Measurements from ENCODE around the gene OGFRL1.

Gene OGFRL1

GRCh38 chr6:71334768-71335167, 46.2 kb downstream of the OGFRL1 start:
- no peak for DNase-seq (ENCODE audit: low read depth)

- no peak for DNase-seq (ENCODE audit: low read depth)
Measured at GRCh38 chr6:71335544-71335943, 46.9 kb downstream of the OGFRL1 start.

- no peak for DNase-seq (ENCODE audit: low read depth)
Measured at GRCh38 chr6:71336901-71337300, 48.3 kb downstream of the OGFRL1 start.

- no peak for DNase-seq (ENCODE audit: low read depth)
Measured at GRCh38 chr6:71338540-71339316, 50.1 kb downstream of the OGFRL1 start.

DNA sequence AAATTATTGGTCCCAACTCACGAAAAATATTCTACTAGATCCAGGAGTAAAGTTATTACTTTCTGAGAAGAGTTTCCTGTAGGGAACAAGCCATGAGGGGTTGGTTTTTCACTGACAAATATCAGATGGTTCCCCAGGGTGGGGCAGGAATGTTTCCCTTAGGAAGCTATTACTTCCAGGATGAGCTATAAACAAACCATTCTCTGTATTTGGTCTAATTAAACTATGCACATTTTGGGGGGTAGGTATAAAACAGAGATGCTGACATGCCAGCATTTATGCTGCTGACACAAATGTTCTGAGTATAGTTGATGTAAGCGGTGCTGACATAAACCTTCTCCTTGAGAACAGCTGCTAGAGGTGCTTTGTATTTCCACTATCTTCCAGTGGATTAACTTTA, 54.2 kb downstream of the OGFRL1 start:
- no peak for DNase-seq (ENCODE audit: low read depth)

DNA sequence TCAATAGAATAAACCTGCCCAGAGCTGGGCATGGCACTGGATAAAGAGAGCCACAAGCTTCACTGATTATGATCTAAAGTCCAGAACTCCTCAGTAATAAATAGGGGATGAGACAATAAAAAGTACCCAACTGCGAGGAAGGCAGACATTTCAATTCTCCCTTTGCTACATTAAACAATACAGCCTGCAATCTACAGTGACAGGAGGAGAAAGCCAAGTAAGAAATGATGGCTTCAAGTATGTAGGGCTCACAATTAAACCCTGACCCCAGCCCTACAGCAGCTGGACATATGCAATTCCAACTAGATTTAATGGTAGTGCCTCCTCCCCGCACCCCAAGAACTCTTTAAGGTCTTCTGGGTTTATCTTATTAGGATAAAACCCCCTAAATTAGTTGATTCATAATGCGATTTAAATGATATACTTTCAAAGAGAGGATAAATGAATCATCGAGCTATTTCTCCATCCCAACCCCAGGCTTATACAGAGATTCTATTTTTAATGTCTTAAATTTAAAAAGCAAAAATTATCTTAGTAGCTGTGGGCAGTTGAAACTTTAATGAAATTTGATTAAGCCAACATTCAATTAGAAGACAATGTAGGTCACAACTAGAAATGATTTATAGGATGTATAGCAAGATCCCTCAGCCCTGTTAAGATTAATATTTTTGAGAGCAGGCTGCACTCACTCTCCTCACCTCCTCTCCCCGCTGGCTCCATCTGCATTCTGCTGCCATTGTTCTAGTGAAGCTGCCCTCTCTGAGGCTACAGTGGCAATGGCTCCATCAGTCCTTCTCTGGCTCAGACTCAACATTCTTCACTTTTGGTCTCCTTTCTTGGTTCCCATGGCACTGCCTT, 57.1 kb downstream of the OGFRL1 start:
- DNase-seq (ENCODE audit: low read depth) = no peak

DNA sequence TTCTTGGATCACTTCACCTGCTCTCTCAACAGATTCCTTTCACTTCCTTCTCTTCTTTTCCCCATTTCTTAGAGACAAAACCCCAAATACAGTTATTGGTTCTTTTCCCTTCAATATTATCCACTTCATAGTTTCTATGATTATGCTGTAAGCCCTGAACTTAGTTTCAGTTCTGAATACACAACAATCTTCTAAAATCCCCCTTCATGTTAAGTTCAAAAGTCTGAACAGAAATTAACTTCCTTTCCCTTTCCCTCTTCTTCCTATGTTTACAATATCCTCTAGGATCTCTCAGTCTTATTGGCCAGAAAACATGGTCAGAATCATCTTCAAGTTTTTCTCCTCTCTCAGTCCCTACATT, 57.7 kb downstream of the OGFRL1 start:
- no peak for DNase-seq (ENCODE audit: low read depth)

DNA sequence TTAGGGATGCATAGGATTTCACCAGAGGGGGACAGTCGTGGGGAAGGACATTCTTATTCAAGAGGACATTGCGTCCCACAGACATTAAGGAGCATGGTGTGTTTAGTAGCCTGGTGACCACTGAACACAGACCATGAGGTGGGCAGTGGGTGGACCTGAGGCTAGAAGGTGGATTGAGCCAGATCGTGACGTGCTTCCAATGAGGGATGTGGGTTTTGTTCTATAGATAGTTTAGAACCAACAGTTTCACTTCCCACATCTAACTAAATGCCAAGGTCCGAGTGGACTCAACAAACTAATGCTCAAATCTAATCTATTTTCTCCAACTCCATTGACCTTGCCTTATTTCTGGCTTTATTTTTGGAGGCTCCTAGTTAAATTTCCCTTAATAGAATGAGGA, 58.5 kb downstream of the OGFRL1 start:
- DNase-seq (ENCODE audit: low read depth) = no peak

DNA sequence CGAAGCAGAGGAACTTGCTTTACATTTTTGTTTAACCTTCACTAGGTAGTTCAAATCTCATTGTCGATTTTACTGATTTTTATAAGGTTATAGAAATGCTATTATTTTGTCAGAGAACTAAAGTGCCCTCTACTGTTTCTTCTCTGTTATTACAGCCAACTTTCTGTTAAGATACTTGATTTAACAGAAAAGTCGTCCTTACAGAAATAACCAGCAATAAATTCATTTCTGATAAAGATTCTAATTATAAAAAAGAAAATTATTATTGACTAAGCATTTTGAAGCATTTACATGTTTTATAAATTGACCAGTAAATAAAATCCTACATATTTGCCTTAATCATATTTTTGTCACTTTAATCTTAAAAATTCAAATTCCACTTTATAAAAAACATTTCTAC, 60.8 kb downstream of the OGFRL1 start:
- DNase-seq (ENCODE audit: low read depth) = no peak

- no peak for DNase-seq (ENCODE audit: low read depth)
Measured at GRCh38 chr6:71349976-71350615, 61.5 kb downstream of the OGFRL1 start.

- no peak for DNase-seq (ENCODE audit: low read depth)
Measured at GRCh38 chr6:71351190-71351589, 62.6 kb downstream of the OGFRL1 start.
